Neural cell (in vitro differentiated cells): ENCODE data around the gene PBRM1. TPM values are rescaled to one million over a fixed set of nuclear protein-coding genes. Genes with fewer than 3 reads are reported as not detected.

Experiments
- H2AFZ ChIP-seq: fragments of 200-600, 300-800 bp; sonication (generic), shearing (Covaris generic); 2 replicates; pipeline ENCODE4 v1.6.0; 2014; ENCODE audit warnings: low read depth, mild to moderate bottlenecking, antibody characterized with exemption, low read length, moderate library complexity
- H3F3A ChIP-seq: fragments of 200-600 bp; shearing (Covaris generic); 2 replicates; pipeline ENCODE4 v1.6.1; 2016; ENCODE audit warnings: mild to moderate bottlenecking, moderate library complexity, mixed read lengths, antibody characterized with exemption, low read length; ENCODE audit not compliant: insufficient read depth, poor library complexity, severe bottlenecking
- H3K27ac ChIP-seq: fragments of 200-600, 300-800 bp; sonication (generic), shearing (Covaris generic); 2 replicates; pipeline ENCODE4 v1.5.1; 2014; ENCODE audit warnings: mild to moderate bottlenecking, low read length, moderate library complexity
- H3K27me3 ChIP-seq: fragments of 300-800, 200-600 bp; sonication (generic), shearing (Covaris generic); 2 replicates; pipeline ENCODE4 v1.6.0; 2014; ENCODE audit warnings: mild to moderate bottlenecking, low read depth, low read length, moderate library complexity; ENCODE audit not compliant: insufficient read depth
- H3K36me3 ChIP-seq: fragments of 300-800, 200-600 bp; sonication (generic), shearing (Covaris generic); 2 replicates; pipeline ENCODE4 v1.5.1; 2014; ENCODE audit warnings: mild to moderate bottlenecking, antibody characterized with exemption, low read length, moderate library complexity; ENCODE audit not compliant: insufficient read depth
- H3K4me2 ChIP-seq: fragments of 300-800, 200-600 bp; sonication (generic), shearing (Covaris generic); 2 replicates; pipeline ENCODE4 v1.6.0; 2014; ENCODE audit warnings: mild to moderate bottlenecking, low read length
- H3K4me3 ChIP-seq: fragments of 300-800, 200-600 bp; sonication (generic), shearing (Covaris generic); 2 replicates; pipeline ENCODE4 v1.5.1; 2014; ENCODE audit warnings: mild to moderate bottlenecking, low read length, moderate library complexity
- H3K79me2 ChIP-seq: fragments of 200-600 bp; shearing (Covaris generic); replicated peaks from 2 replicates; pipeline ENCODE4 v1.6.0; 2014; ENCODE audit warnings: mild to moderate bottlenecking, low read length, moderate library complexity; ENCODE audit not compliant: insufficient read depth
- H3K9ac ChIP-seq: fragments of 300-800, 200-600 bp; sonication (generic), shearing (Covaris generic); 2 replicates; pipeline ENCODE4 v1.6.1; 2016; ENCODE audit warnings: mild to moderate bottlenecking, low read length, mixed read lengths
- H3K9me2 ChIP-seq: fragments of 200-600 bp; shearing (Covaris generic); 2 replicates; pipeline ENCODE4 v1.6.1; 2016; ENCODE audit warnings: mild to moderate bottlenecking, low read length, mixed read lengths; ENCODE audit not compliant: insufficient read depth
- H3K9me3 ChIP-seq: fragments of 200-600, 300-800 bp; sonication (generic), shearing (Covaris generic); 2 replicates; pipeline ENCODE4 v1.6.1; 2016; ENCODE audit warnings: mild to moderate bottlenecking, mixed run types, low read length, moderate library complexity, mixed read lengths
- H4K20me1 ChIP-seq: fragments of 200-600 bp; shearing (Covaris generic); 2 replicates; pipeline ENCODE4 v1.6.1; 2016; ENCODE audit warnings: mild to moderate bottlenecking, mixed run types; ENCODE audit not compliant: insufficient read depth
- EP300 ChIP-seq: fragments of 450-650 bp; conservative IDR thresholded peaks from 2 replicates; pipeline ENCODE4 v1.6.1; 2014; ENCODE audit warnings: antibody characterized with exemption, mild to moderate bottlenecking, moderate library complexity; ENCODE audit not compliant: poor library complexity, severe bottlenecking
- EZH2 ChIP-seq: fragments of 200-600, 300-800 bp; shearing (Covaris generic), sonication (generic); IDR thresholded peaks from 2 replicates; pipeline ENCODE4 v1.6.1; 2014; ENCODE audit warnings: antibody characterized with exemption, low read length, borderline replicate concordance, mild to moderate bottlenecking; ENCODE audit not compliant: insufficient read depth, poor library complexity, severe bottlenecking
- MXI1 ChIP-seq: fragments of 450-650 bp; conservative IDR thresholded peaks from 2 replicates; pipeline ENCODE4 v1.6.1; 2014; ENCODE audit warnings: antibody characterized with exemption, mild to moderate bottlenecking; ENCODE audit not compliant: poor library complexity, severe bottlenecking
- POLR2AphosphoS5 ChIP-seq: IDR thresholded peaks from 2 replicates; pipeline ENCODE4 v1.6.1; 2012
- RAD21 ChIP-seq: fragments of 450-650 bp; conservative IDR thresholded peaks from 2 replicates; pipeline ENCODE4 v1.6.1; 2014; ENCODE audit warnings: antibody characterized with exemption, mild to moderate bottlenecking, moderate library complexity
- REST ChIP-seq: IDR thresholded peaks from 2 replicates; pipeline ENCODE4 v1.6.1; 2012; ENCODE audit warnings: borderline replicate concordance
- SMC3 ChIP-seq: fragments of 450-650 bp; conservative IDR thresholded peaks from 2 replicates; pipeline ENCODE4 v1.6.1; 2014; ENCODE audit warnings: antibody characterized with exemption, mild to moderate bottlenecking, moderate library complexity; ENCODE audit not compliant: poor library complexity
- TAF1 ChIP-seq: IDR thresholded peaks from 2 replicates; pipeline ENCODE4 v1.6.1; 2012; ENCODE audit warnings: low read depth
- polyA plus RNA-seq: library from polyadenylated mRNA; depleted of rRNA; stranded (reverse); fragments of >200 nt; gene quantifications from 2 replicates; pipeline ENCODE4 v1.2.3, GENCODE V29; 2014
- TF ChIP-seq, protein P1 (sequence below): fragments of 450-650 bp; IDR thresholded peaks from 2 replicates; pipeline ENCODE4 v1.5.1; 2014; ENCODE audit warnings: antibody characterized with exemption, mild to moderate bottlenecking, moderate library complexity; ENCODE audit not compliant: poor library complexity, severe bottlenecking

PBRM1 gene
- polyA plus RNA-seq, 1 donor from 2014 or later, result 66.6 TPM

- no peaks in the 10 kb centered on the region for H3K79me2 ChIP-seq
- no peak overlapping the region for H3K9ac ChIP-seq
- no peaks in the 10 kb centered on the region for H3K36me3 ChIP-seq
- no peaks in the 10 kb centered on the region for H3K27me3 ChIP-seq
- H3K4me2 ChIP-seq, result no peak overlapping the region
- no peak overlapping the region for H3K27ac ChIP-seq
- H3K9me2 ChIP-seq, result no peaks in the 10 kb centered on the region
- H3K9me3 ChIP-seq, result no peaks in the 10 kb centered on the region
- H2AFZ ChIP-seq, result no peak overlapping the region
- no peaks in the 10 kb centered on the region for H4K20me1 ChIP-seq
- TF ChIP-seq EP300 (no peak), REST (no peak), RAD21 (no peak), EZH2 (no peak), MXI1 (no peak), TAF1 (no peak), SMC3 (no peak), POLR2AphosphoS5 (no peak)
- TF ChIP-seq, protein P1, sequence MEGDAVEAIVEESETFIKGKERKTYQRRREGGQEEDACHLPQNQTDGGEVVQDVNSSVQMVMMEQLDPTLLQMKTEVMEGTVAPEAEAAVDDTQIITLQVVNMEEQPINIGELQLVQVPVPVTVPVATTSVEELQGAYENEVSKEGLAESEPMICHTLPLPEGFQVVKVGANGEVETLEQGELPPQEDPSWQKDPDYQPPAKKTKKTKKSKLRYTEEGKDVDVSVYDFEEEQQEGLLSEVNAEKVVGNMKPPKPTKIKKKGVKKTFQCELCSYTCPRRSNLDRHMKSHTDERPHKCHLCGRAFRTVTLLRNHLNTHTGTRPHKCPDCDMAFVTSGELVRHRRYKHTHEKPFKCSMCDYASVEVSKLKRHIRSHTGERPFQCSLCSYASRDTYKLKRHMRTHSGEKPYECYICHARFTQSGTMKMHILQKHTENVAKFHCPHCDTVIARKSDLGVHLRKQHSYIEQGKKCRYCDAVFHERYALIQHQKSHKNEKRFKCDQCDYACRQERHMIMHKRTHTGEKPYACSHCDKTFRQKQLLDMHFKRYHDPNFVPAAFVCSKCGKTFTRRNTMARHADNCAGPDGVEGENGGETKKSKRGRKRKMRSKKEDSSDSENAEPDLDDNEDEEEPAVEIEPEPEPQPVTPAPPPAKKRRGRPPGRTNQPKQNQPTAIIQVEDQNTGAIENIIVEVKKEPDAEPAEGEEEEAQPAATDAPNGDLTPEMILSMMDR, result no peak
- no peak overlapping the region for H3K4me3 ChIP-seq
- no peaks in the 10 kb centered on the region for H3F3A ChIP-seq
These were observed 38.8 kb upstream of the PBRM1 start for GRCh38 chr3:52724511-52724910.

GRCh38 chr3:52723935-52724334, 38.2 kb upstream of the PBRM1 start:
- H3K36me3 ChIP-seq, result no peaks in the 10 kb centered on the region
- no peaks in the 10 kb centered on the region for H3K79me2 ChIP-seq
- no peak overlapping the region for H2AFZ ChIP-seq
- no peak overlapping the region for H3K4me3 ChIP-seq
- H4K20me1 ChIP-seq, result no peaks in the 10 kb centered on the region
- H3K9me2 ChIP-seq, result no peaks in the 10 kb centered on the region
- no peaks in the 10 kb centered on the region for H3F3A ChIP-seq
- no peak for TF ChIP-seq REST
- TF ChIP-seq POLR2AphosphoS5, result no peak
- no peak for TF ChIP-seq EZH2
- no peak for TF ChIP-seq TAF1
- TF ChIP-seq, protein P1, result no peak
- no peak for TF ChIP-seq SMC3
- H3K27me3 ChIP-seq, result no peaks in the 10 kb centered on the region
- no peak overlapping the region for H3K27ac ChIP-seq
- H3K9me3 ChIP-seq, result no peaks in the 10 kb centered on the region
- H3K4me2 ChIP-seq, result no peak overlapping the region
- H3K9ac ChIP-seq, result no peak overlapping the region
